Neural cell (in vitro differentiated cells): Measurements from ENCODE around the gene ARHGAP9. TPM values are rescaled to one million over a fixed set of nuclear protein-coding genes. Genes with fewer than 3 reads are reported as not detected.

Experiments
- H2AFZ ChIP-seq: fragments of 200-600, 300-800 bp; sonication (generic), shearing (Covaris generic); 2 replicates; pipeline ENCODE4 v1.6.0; 2014; ENCODE audit warnings: low read depth, mild to moderate bottlenecking, antibody characterized with exemption, low read length, moderate library complexity
- H3F3A ChIP-seq: fragments of 200-600 bp; shearing (Covaris generic); 2 replicates; pipeline ENCODE4 v1.6.1; 2016; ENCODE audit warnings: mild to moderate bottlenecking, moderate library complexity, mixed read lengths, antibody characterized with exemption, low read length; ENCODE audit not compliant: insufficient read depth, poor library complexity, severe bottlenecking
- H3K27ac ChIP-seq: fragments of 200-600, 300-800 bp; sonication (generic), shearing (Covaris generic); 2 replicates; pipeline ENCODE4 v1.5.1; 2014; ENCODE audit warnings: mild to moderate bottlenecking, low read length, moderate library complexity
- H3K27me3 ChIP-seq: fragments of 300-800, 200-600 bp; sonication (generic), shearing (Covaris generic); 2 replicates; pipeline ENCODE4 v1.6.0; 2014; ENCODE audit warnings: mild to moderate bottlenecking, low read depth, low read length, moderate library complexity; ENCODE audit not compliant: insufficient read depth
- H3K36me3 ChIP-seq: fragments of 300-800, 200-600 bp; sonication (generic), shearing (Covaris generic); 2 replicates; pipeline ENCODE4 v1.5.1; 2014; ENCODE audit warnings: mild to moderate bottlenecking, antibody characterized with exemption, low read length, moderate library complexity; ENCODE audit not compliant: insufficient read depth
- H3K4me2 ChIP-seq: fragments of 300-800, 200-600 bp; sonication (generic), shearing (Covaris generic); 2 replicates; pipeline ENCODE4 v1.6.0; 2014; ENCODE audit warnings: mild to moderate bottlenecking, low read length
- H3K4me3 ChIP-seq: fragments of 300-800, 200-600 bp; sonication (generic), shearing (Covaris generic); 2 replicates; pipeline ENCODE4 v1.5.1; 2014; ENCODE audit warnings: mild to moderate bottlenecking, low read length, moderate library complexity
- H3K79me2 ChIP-seq: fragments of 200-600 bp; shearing (Covaris generic); replicated peaks from 2 replicates; pipeline ENCODE4 v1.6.0; 2014; ENCODE audit warnings: mild to moderate bottlenecking, low read length, moderate library complexity; ENCODE audit not compliant: insufficient read depth
- H3K9ac ChIP-seq: fragments of 300-800, 200-600 bp; sonication (generic), shearing (Covaris generic); 2 replicates; pipeline ENCODE4 v1.6.1; 2016; ENCODE audit warnings: mild to moderate bottlenecking, low read length, mixed read lengths
- H3K9me2 ChIP-seq: fragments of 200-600 bp; shearing (Covaris generic); 2 replicates; pipeline ENCODE4 v1.6.1; 2016; ENCODE audit warnings: mild to moderate bottlenecking, low read length, mixed read lengths; ENCODE audit not compliant: insufficient read depth
- H3K9me3 ChIP-seq: fragments of 200-600, 300-800 bp; sonication (generic), shearing (Covaris generic); 2 replicates; pipeline ENCODE4 v1.6.1; 2016; ENCODE audit warnings: mild to moderate bottlenecking, mixed run types, low read length, moderate library complexity, mixed read lengths
- H4K20me1 ChIP-seq: fragments of 200-600 bp; shearing (Covaris generic); 2 replicates; pipeline ENCODE4 v1.6.1; 2016; ENCODE audit warnings: mild to moderate bottlenecking, mixed run types; ENCODE audit not compliant: insufficient read depth
- CTCF ChIP-seq: fragments of 450-650 bp; IDR thresholded peaks from 2 replicates; pipeline ENCODE4 v1.5.1; 2014; ENCODE audit warnings: antibody characterized with exemption, mild to moderate bottlenecking, moderate library complexity; ENCODE audit not compliant: poor library complexity, severe bottlenecking
- EP300 ChIP-seq: fragments of 450-650 bp; conservative IDR thresholded peaks from 2 replicates; pipeline ENCODE4 v1.6.1; 2014; ENCODE audit warnings: antibody characterized with exemption, mild to moderate bottlenecking, moderate library complexity; ENCODE audit not compliant: poor library complexity, severe bottlenecking
- EZH2 ChIP-seq: fragments of 200-600, 300-800 bp; shearing (Covaris generic), sonication (generic); IDR thresholded peaks from 2 replicates; pipeline ENCODE4 v1.6.1; 2014; ENCODE audit warnings: antibody characterized with exemption, low read length, borderline replicate concordance, mild to moderate bottlenecking; ENCODE audit not compliant: insufficient read depth, poor library complexity, severe bottlenecking
- MXI1 ChIP-seq: fragments of 450-650 bp; conservative IDR thresholded peaks from 2 replicates; pipeline ENCODE4 v1.6.1; 2014; ENCODE audit warnings: antibody characterized with exemption, mild to moderate bottlenecking; ENCODE audit not compliant: poor library complexity, severe bottlenecking
- POLR2AphosphoS5 ChIP-seq: IDR thresholded peaks from 2 replicates; pipeline ENCODE4 v1.6.1; 2012
- RAD21 ChIP-seq: fragments of 450-650 bp; conservative IDR thresholded peaks from 2 replicates; pipeline ENCODE4 v1.6.1; 2014; ENCODE audit warnings: antibody characterized with exemption, mild to moderate bottlenecking, moderate library complexity
- SMC3 ChIP-seq: fragments of 450-650 bp; conservative IDR thresholded peaks from 2 replicates; pipeline ENCODE4 v1.6.1; 2014; ENCODE audit warnings: antibody characterized with exemption, mild to moderate bottlenecking, moderate library complexity; ENCODE audit not compliant: poor library complexity
- TAF1 ChIP-seq: IDR thresholded peaks from 2 replicates; pipeline ENCODE4 v1.6.1; 2012; ENCODE audit warnings: low read depth
- polyA plus RNA-seq: library from polyadenylated mRNA; depleted of rRNA; stranded (reverse); fragments of >200 nt; gene quantifications from 2 replicates; pipeline ENCODE4 v1.2.3, GENCODE V29; 2014
- TF ChIP-seq, protein P1 (sequence below): IDR thresholded peaks from 2 replicates; pipeline ENCODE4 v1.6.1; 2012; ENCODE audit warnings: borderline replicate concordance

ARHGAP9 gene
- polyA plus RNA-seq, 1 donor from 2014 or later: not detected

- H3K36me3 ChIP-seq: peaks cover 15% of the 10 kb centered on the region
- H3K4me2 ChIP-seq: no peak overlapping the region
- H3K27ac ChIP-seq: no peak overlapping the region
- no peaks in the 10 kb centered on the region for H3K9me2 ChIP-seq
- no peaks in the 10 kb centered on the region for H3K9me3 ChIP-seq
- H3K9ac ChIP-seq: no peak overlapping the region
- H3K4me3 ChIP-seq: no peak overlapping the region
- H2AFZ ChIP-seq: no peak overlapping the region
- H3K27me3 ChIP-seq: no peaks in the 10 kb centered on the region
- TF ChIP-seq SMC3: no peak
- no peak for TF ChIP-seq CTCF
- TF ChIP-seq TAF1: no peak
- no peak for TF ChIP-seq EP300
- TF ChIP-seq POLR2AphosphoS5: no peak
- no peak for TF ChIP-seq RAD21
- TF ChIP-seq MXI1: no peak
- TF ChIP-seq, protein P1, sequence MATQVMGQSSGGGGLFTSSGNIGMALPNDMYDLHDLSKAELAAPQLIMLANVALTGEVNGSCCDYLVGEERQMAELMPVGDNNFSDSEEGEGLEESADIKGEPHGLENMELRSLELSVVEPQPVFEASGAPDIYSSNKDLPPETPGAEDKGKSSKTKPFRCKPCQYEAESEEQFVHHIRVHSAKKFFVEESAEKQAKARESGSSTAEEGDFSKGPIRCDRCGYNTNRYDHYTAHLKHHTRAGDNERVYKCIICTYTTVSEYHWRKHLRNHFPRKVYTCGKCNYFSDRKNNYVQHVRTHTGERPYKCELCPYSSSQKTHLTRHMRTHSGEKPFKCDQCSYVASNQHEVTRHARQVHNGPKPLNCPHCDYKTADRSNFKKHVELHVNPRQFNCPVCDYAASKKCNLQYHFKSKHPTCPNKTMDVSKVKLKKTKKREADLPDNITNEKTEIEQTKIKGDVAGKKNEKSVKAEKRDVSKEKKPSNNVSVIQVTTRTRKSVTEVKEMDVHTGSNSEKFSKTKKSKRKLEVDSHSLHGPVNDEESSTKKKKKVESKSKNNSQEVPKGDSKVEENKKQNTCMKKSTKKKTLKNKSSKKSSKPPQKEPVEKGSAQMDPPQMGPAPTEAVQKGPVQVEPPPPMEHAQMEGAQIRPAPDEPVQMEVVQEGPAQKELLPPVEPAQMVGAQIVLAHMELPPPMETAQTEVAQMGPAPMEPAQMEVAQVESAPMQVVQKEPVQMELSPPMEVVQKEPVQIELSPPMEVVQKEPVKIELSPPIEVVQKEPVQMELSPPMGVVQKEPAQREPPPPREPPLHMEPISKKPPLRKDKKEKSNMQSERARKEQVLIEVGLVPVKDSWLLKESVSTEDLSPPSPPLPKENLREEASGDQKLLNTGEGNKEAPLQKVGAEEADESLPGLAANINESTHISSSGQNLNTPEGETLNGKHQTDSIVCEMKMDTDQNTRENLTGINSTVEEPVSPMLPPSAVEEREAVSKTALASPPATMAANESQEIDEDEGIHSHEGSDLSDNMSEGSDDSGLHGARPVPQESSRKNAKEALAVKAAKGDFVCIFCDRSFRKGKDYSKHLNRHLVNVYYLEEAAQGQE: no peak
- no peak for TF ChIP-seq EZH2
- H3F3A ChIP-seq: no peaks in the 10 kb centered on the region
- no peaks in the 10 kb centered on the region for H4K20me1 ChIP-seq
- H3K79me2 ChIP-seq: no peaks in the 10 kb centered on the region
Measured at GRCh38 chr12:57500213-57500612, 20.5 kb upstream of the ARHGAP9 start.

- Histone ChIP-seq H3K9ac (no peak overlapping the region), H3K36me3 (peaks cover 9% of the 10 kb centered on the region)
Measured at GRCh38 chr12:57498571-57498970, 18.9 kb upstream of the ARHGAP9 start.

More at GRCh38 chr12:57498571-57498970, 18.9 kb upstream of the ARHGAP9 start:
- Histone ChIP-seq H2AFZ (no peak overlapping the region), H4K20me1 (no peaks in the 10 kb centered on the region), H3K9me3 (no peaks in the 10 kb centered on the region), H3F3A (no peaks in the 10 kb centered on the region), H3K4me2 (no peak overlapping the region), H3K79me2 (no peaks in the 10 kb centered on the region), H3K9me2 (no peaks in the 10 kb centered on the region), H3K27ac (no peak overlapping the region), H3K27me3 (no peaks in the 10 kb centered on the region), H3K4me3 (no peak overlapping the region)
- TF ChIP-seq, protein P1: no peak
- TF ChIP-seq EP300: no peak
- TF ChIP-seq EZH2: no peak
- TF ChIP-seq CTCF: no peak
- TF ChIP-seq TAF1: no peak
- TF ChIP-seq POLR2AphosphoS5: no peak
- TF ChIP-seq MXI1: no peak
- no peak for TF ChIP-seq RAD21
